ENCODE data around the gene POU2F3. TPM values are rescaled to one million over a fixed set of nuclear protein-coding genes. Genes with fewer than 3 reads are reported as not detected.
A peak's percentile ranks its signal among the peaks of the same experiment; 100 is the strongest.

The POU2F3 gene
- total and polyA plus RNA-seq, 7 experiments from 2014 or later = 0.24 TPM; not detected in 6

- no peak overlapping the region for H3K27ac Mint-ChIP-seq
- POLR2A ChIA-PET = no interaction called here
Observed at GRCh38 chr11:120243221-120243620, 3.3 kb downstream of the POU2F3 start.

GRCh38 chr11:120244476-120245365, 4.8 kb downstream of the POU2F3 start:
- Histone ChIP-seq H3K4me3 (ENCODE audit: low read length) (no peak overlapping the region), H3K9me3 (ENCODE audit: control insufficient read depth in 2 of 3, low read length in 3 of 3) (no peaks in the 10 kb centered on the region), H3K27me3 (ENCODE audit: control insufficient read depth in 2 of 2, insufficient read depth in 2 of 2, low read length in 2 of 2) (peaks cover 0 to 4% of the 10 kb centered on the region in 2 donors), H3K36me3 (ENCODE audit: control insufficient read depth in 2 of 3, insufficient read depth in 3 of 3, low read length in 3 of 3) (no peaks in the 10 kb centered on the region), H3K4me1 (ENCODE audit: control insufficient read depth in 2 of 2, insufficient read depth in 2 of 2, low read length in 2 of 2) (no peaks in the 10 kb centered on the region), H3K27ac (ENCODE audit: low read depth, low read length) (no peak overlapping the region)
- H3K9me3 Mint-ChIP-seq = peaks cover 0 to 3% (median 0%) of the 10 kb centered on the region in 11 donors
- intact Hi-C loops (cut with micrococcal nuclease) = no loop called here
- ChIA-PET CTCF (interaction anchor here (0.7 to 0.9 kb wide), 2 partner anchors 103 to 811 kb away, joined by 3 read pairs; no protein-coding TSS in a partner anchor), POLR2A (no interaction called here)
- ATAC-seq = no peak
- peaks cover 0 to 6% (median 0%) of the 10 kb centered on the region in 5 donors for H3K36me3 Mint-ChIP-seq
- H3K4me3 Mint-ChIP-seq = peak overlapping the region in 1 of 10 donors; percentile 75
- no peak for DNase-seq
- H3K27me3 Mint-ChIP-seq = peaks cover 38 to 69% (median 59%) of the 10 kb centered on the region in 5 donors
- H3K4me1 Mint-ChIP-seq = peaks cover 0 to 58% (median 0%) of the 10 kb centered on the region in 7 donors
- peak overlapping the region in 1 of 9 donors; percentile 62 for H3K27ac Mint-ChIP-seq

More at GRCh38 chr11:120243221-120243620, 3.3 kb downstream of the POU2F3 start:
- H3K36me3 Mint-ChIP-seq = peaks cover 0 to 6% (median 0%) of the 10 kb centered on the region in 5 donors
- H3K4me3 Mint-ChIP-seq = no peak overlapping the region
- no peaks in the 10 kb centered on the region for H3K36me3 ChIP-seq (ENCODE audit: control insufficient read depth in 2 of 3, insufficient read depth in 3 of 3, low read length in 3 of 3)
- peaks cover 0 to 4% (median 0%) of the 10 kb centered on the region in 11 donors for H3K9me3 Mint-ChIP-seq
- H3K27me3 ChIP-seq (ENCODE audit: control insufficient read depth in 2 of 2, insufficient read depth in 2 of 2, low read length in 2 of 2) = peaks cover 0 to 4% of the 10 kb centered on the region in 2 donors
- H3K4me1 Mint-ChIP-seq = peaks cover 0 to 43% (median 0%) of the 10 kb centered on the region in 7 donors
- intact Hi-C loops (cut with micrococcal nuclease) = no loop called here
- no peak overlapping the region for H3K27ac ChIP-seq (ENCODE audit: low read depth, low read length)
- no peak for ATAC-seq
- no peaks in the 10 kb centered on the region for H3K9me3 ChIP-seq (ENCODE audit: control insufficient read depth in 2 of 3, low read length in 3 of 3)
- DNase-seq = no peak
- H3K4me3 ChIP-seq (ENCODE audit: low read length) = no peak overlapping the region
- no peaks in the 10 kb centered on the region for H3K4me1 ChIP-seq (ENCODE audit: control insufficient read depth in 2 of 2, insufficient read depth in 2 of 2, low read length in 2 of 2)
- CTCF ChIA-PET = no interaction called here
- peaks cover 43 to 82% (median 64%) of the 10 kb centered on the region in 5 donors for H3K27me3 Mint-ChIP-seq

GRCh38 chr11:120245434-120245833, 5.5 kb downstream of the POU2F3 start:
- Histone ChIP-seq H3K4me3 (ENCODE audit: low read length) (no peak overlapping the region), H3K9me3 (ENCODE audit: control insufficient read depth in 2 of 3, low read length in 3 of 3) (no peaks in the 10 kb centered on the region), H3K4me1 (ENCODE audit: control insufficient read depth in 2 of 2, insufficient read depth in 2 of 2, low read length in 2 of 2) (no peaks in the 10 kb centered on the region), H3K27me3 (ENCODE audit: control insufficient read depth in 2 of 2, insufficient read depth in 2 of 2, low read length in 2 of 2) (peaks cover 0 to 4% of the 10 kb centered on the region in 2 donors), H3K27ac (ENCODE audit: low read depth, low read length) (no peak overlapping the region), H3K36me3 (ENCODE audit: control insufficient read depth in 2 of 3, insufficient read depth in 3 of 3, low read length in 3 of 3) (no peaks in the 10 kb centered on the region)
- peaks cover 0 to 3% (median 0%) of the 10 kb centered on the region in 11 donors for H3K9me3 Mint-ChIP-seq
- peak overlapping the region in 1 of 10 donors; percentile 75 for H3K4me3 Mint-ChIP-seq
- POLR2A ChIA-PET = no interaction called here
- H3K27me3 Mint-ChIP-seq = peaks cover 42 to 72% (median 63%) of the 10 kb centered on the region in 5 donors
- peaks cover 0 to 62% (median 0%) of the 10 kb centered on the region in 7 donors for H3K4me1 Mint-ChIP-seq
- H3K36me3 Mint-ChIP-seq = peaks cover 0 to 6% (median 0%) of the 10 kb centered on the region in 5 donors
- intact Hi-C loops (cut with micrococcal nuclease) = no loop called here
- DNase-seq (no peak), ATAC-seq (no peak)
- CTCF ChIA-PET = no interaction called here
- peak overlapping the region in 1 of 9 donors; percentile 18 for H3K27ac Mint-ChIP-seq

- DNase-seq (peak in 1 of 9 donors; percentile 32), ATAC-seq (no peak)
- Mint-ChIP-seq H3K4me1 (peaks cover 0 to 57% (median 0%) of the 10 kb centered on the region in 7 donors), H3K9me3 (peaks cover 0 to under 1% (median 0%) of the 10 kb centered on the region in 11 donors), H3K27ac (peak overlapping the region in 1 of 9 donors; percentile 78), H3K27me3 (peaks cover 30 to 72% (median 44%) of the 10 kb centered on the region in 5 donors), H3K36me3 (peaks cover 0 to 5% (median 0%) of the 10 kb centered on the region in 5 donors), H3K4me3 (peak overlapping the region in 1 of 10 donors; percentile 79)
- H3K4me3 ChIP-seq (ENCODE audit: low read length) = no peak overlapping the region
- intact Hi-C loops (cut with micrococcal nuclease) = loop anchor here in 1 of 2 donors (1.0 kb wide), 1 partner anchor 38 kb away; no protein-coding TSS in a partner anchor
- POLR2A ChIA-PET = no interaction called here
- no peaks in the 10 kb centered on the region for H3K9me3 ChIP-seq (ENCODE audit: control insufficient read depth in 2 of 3, low read length in 3 of 3)
- no peaks in the 10 kb centered on the region for H3K36me3 ChIP-seq (ENCODE audit: control insufficient read depth in 2 of 3, insufficient read depth in 3 of 3, low read length in 3 of 3)
- H3K27ac ChIP-seq (ENCODE audit: low read depth, low read length) = no peak overlapping the region
- CTCF ChIA-PET = interaction anchor here (0.5 kb wide), 1 partner anchor 13 kb away, joined by 4 read pairs; no protein-coding TSS in a partner anchor
- no peaks in the 10 kb centered on the region for H3K27me3 ChIP-seq (ENCODE audit: control insufficient read depth in 2 of 2, insufficient read depth in 2 of 2, low read length in 2 of 2)
- no peaks in the 10 kb centered on the region for H3K4me1 ChIP-seq (ENCODE audit: control insufficient read depth in 2 of 2, insufficient read depth in 2 of 2, low read length in 2 of 2)
Observed at GRCh38 chr11:120248551-120249278, 8.8 kb downstream of the POU2F3 start.

- H3K36me3 Mint-ChIP-seq = peaks cover 0 to 5% (median 0%) of the 10 kb centered on the region in 5 donors
- intact Hi-C loops (cut with micrococcal nuclease) = no loop called here
- H3K27me3 Mint-ChIP-seq = peaks cover 35 to 76% (median 50%) of the 10 kb centered on the region in 5 donors
- peak overlapping the region in 2 of 9 donors; percentile 38 to 78 for H3K27ac Mint-ChIP-seq
- H3K4me1 ChIP-seq (ENCODE audit: control insufficient read depth in 2 of 2, insufficient read depth in 2 of 2, low read length in 2 of 2) = no peaks in the 10 kb centered on the region
- ATAC-seq = no peak
- ChIA-PET CTCF (interaction anchor here (0.5 to 0.8 kb wide), 2 partner anchors 12 to 15 kb away, joined by 3 to 4 read pairs; no protein-coding TSS in a partner anchor), POLR2A (no interaction called here)
- peaks cover 0 to 48% (median 0%) of the 10 kb centered on the region in 7 donors for H3K4me1 Mint-ChIP-seq
- no peaks in the 10 kb centered on the region for H3K9me3 ChIP-seq (ENCODE audit: control insufficient read depth in 2 of 3, low read length in 3 of 3)
- no peak overlapping the region for H3K27ac ChIP-seq (ENCODE audit: low read depth, low read length)
- peak overlapping the region in 1 of 10 donors; percentile 79 for H3K4me3 Mint-ChIP-seq
- no peaks in the 10 kb centered on the region for H3K9me3 Mint-ChIP-seq
- H3K4me3 ChIP-seq (ENCODE audit: low read length) = no peak overlapping the region
- H3K36me3 ChIP-seq (ENCODE audit: control insufficient read depth in 2 of 3, insufficient read depth in 3 of 3, low read length in 3 of 3) = no peaks in the 10 kb centered on the region
- no peak for DNase-seq
- H3K27me3 ChIP-seq (ENCODE audit: control insufficient read depth in 2 of 2, insufficient read depth in 2 of 2, low read length in 2 of 2) = no peaks in the 10 kb centered on the region
Observed at GRCh38 chr11:120249279-120250262, 9.6 kb downstream of the POU2F3 start.
